Fibroblast of mammary gland (primary cell): ENCODE data around the gene TMEM109.

Source experiments
- DNase-seq: peaks from one replicate; pipeline ENCODE4 v3.0.0-alpha.2; 2010; ENCODE audit warnings: low read depth
- H3K4me3 ChIP-seq: 2 replicates; pipeline ENCODE4 v1.5.1; 2011; ENCODE audit warnings: low read depth, mild to moderate bottlenecking, low read length, moderate library complexity; ENCODE audit not compliant: control insufficient read depth
- TF ChIP-seq, protein P1 (sequence below): conservative IDR thresholded peaks from 2 replicates; pipeline ENCODE4 v1.5.1; 2011; ENCODE audit warnings: low read depth, low read length, inconsistent platforms; ENCODE audit not compliant: control insufficient read depth, insufficient read depth

TMEM109 gene

DNA sequence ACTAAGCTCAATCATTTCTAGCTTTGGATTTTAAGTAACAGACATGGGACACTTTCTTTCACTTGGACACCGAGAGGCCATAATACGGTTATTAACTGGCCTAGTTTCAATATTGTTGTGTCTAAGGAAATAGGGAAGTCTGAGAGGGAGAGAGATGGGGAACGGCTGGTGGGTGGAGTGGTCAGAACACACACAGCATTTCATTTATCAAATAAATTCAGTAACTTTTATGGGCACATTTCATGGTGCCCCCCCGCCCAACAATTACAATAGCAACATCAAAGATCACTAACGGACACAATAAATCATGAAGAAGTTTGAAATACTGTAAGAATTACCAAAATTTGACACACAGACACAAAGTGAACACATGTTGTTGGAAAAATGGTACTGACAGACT is 18.3 kb upstream of the TMEM109 start:
- TF ChIP-seq, protein P1, sequence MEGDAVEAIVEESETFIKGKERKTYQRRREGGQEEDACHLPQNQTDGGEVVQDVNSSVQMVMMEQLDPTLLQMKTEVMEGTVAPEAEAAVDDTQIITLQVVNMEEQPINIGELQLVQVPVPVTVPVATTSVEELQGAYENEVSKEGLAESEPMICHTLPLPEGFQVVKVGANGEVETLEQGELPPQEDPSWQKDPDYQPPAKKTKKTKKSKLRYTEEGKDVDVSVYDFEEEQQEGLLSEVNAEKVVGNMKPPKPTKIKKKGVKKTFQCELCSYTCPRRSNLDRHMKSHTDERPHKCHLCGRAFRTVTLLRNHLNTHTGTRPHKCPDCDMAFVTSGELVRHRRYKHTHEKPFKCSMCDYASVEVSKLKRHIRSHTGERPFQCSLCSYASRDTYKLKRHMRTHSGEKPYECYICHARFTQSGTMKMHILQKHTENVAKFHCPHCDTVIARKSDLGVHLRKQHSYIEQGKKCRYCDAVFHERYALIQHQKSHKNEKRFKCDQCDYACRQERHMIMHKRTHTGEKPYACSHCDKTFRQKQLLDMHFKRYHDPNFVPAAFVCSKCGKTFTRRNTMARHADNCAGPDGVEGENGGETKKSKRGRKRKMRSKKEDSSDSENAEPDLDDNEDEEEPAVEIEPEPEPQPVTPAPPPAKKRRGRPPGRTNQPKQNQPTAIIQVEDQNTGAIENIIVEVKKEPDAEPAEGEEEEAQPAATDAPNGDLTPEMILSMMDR: no peak
- DNase-seq: no peak

DNA sequence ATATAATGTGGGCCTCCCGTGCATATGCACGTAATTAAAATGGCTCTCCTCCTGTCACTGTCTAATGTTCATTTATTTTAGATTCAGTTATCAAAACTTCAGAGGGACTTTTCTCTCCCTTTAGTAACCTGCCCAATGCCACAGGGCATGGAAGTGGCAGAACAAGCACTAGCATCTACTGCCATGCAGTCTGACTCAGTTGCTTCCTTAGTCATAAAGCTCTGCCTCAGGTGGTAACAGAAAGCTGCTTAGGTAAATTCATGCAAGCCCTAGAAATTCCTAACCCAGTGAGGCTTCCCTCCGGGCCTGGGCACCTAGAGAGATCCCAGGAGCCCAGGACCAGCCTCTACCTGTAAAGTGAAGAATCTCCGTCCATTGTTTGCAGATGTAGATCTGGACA is 16.5 kb upstream of the TMEM109 start:
- no peak overlapping the region for H3K4me3 ChIP-seq
- DNase-seq: no peak
- TF ChIP-seq, protein P1: no peak

More for the DNA sequence above, 18.3 kb upstream of the TMEM109 start:
- no peak overlapping the region for H3K4me3 ChIP-seq

DNA sequence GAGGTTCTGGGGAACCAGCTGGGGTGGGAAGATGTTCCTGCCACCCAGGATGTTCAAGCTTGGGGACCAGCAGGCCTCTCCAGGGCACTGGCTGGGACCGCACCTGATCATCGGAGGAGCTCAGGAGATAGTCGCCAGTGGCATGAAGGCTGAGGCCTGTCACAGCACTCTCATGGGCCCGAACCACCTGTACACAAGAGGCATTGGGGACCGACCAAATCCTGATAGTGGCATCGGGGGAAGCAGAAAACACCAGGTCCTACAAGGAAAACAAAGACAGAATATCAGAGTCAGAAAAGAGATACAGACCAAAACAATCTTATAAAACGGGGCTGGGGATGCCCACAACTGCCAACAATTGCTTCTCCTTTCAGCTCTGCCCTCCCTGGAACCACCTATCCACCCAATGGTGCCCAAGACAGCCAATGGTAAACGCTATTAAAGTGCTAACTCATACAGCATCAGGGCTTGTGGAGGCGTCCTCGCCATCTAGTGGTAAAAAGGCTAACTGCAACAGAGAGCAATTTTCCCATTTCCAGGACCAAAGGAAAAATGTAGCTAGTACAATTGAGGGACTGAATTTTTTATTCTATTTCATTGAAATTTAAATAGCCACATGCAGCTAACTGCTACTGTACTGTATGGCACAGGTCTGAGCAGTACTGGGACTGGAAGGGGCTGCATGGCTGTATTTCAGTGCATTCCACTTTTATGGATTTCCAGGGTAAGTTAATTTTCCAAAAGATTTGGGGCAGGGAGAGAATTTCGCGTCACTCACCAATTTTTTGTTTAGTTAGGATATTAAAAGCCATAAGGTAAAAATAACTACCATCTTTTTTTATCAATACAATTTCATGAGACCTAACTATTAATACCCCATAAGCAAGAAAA is 14.7 kb upstream of the TMEM109 start:
- DNase-seq: peak; percentile 68
- TF ChIP-seq, protein P1: peak; percentile 99
- no peak overlapping the region for H3K4me3 ChIP-seq

DNA sequence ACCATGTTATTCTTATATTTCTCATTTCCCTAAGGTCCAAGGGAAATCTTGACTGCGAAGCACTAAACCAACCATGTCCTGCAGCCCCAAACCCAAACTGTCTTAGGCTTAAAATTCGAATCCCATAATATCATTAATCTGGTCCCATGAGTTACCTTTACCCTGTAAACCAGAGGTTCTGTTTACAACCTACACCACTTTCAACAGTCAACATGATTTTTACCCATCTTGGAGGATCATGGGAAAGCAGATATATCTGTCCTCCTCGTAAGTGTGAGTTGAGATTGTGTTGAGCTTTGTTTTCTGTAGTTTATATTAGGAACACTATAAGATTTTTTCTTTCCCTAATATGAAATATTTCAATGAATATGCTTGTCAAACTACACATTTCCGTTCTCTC is 14.0 kb upstream of the TMEM109 start:
- TF ChIP-seq, protein P1: no peak
- H3K4me3 ChIP-seq: no peak overlapping the region
- no peak for DNase-seq

DNA sequence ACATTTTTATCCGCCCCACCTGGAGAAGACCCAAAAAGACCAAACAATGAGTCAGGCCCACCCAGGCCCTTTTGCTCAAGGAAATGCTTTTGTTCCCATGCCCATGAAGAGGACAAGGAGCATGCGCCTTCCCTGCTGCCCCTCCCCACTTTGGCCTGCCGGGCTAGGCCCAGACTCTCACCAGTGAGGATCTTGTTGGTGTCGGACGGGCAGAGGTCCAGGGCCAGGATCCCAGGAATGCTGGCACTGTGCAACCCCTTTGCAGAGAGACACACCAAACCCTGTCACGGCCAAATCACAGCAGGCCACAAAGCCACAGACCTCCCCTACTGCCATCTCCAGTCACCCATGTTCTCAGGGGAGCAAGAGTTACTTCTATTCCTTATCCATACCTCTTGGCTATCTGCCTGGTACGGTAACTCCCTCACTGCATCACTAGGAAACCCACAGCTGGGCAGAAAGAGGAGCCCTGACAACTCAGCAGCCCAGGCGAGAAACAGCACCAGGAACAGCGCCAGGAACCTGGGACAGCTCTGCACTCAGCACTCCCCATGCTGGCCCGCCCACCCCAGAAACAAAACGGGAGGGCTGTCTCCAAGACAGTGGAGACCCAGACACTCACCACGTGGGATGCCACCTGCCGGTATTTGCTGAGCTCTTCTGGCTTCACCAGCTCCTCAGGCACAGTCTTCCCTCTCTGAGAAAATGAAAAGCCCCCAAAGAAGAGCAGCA is 13.1 kb upstream of the TMEM109 start:
- no peak overlapping the region for H3K4me3 ChIP-seq
- TF ChIP-seq, protein P1: no peak
- no peak for DNase-seq

DNA sequence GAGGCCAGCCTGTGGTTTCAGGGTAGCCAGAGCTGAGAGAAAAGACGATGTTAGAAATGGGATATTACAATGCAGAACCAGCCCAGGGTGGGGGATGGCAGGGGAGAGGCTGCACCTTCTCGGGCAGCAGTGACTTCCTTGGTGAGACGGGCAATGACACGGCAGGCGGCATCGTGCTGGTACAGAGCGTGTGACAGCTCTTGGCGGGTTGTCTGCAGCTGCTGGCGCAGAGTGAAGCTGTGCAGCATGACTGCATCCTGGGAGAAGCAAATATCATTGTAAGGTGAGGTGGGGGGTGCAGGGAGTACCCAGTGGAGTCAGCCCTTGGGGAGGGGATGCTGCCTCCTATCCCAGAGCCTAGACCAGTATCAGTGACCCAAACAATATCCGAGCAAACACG is 11.3 kb upstream of the TMEM109 start:
- TF ChIP-seq, protein P1: no peak
- H3K4me3 ChIP-seq: no peak overlapping the region
- no peak for DNase-seq
